ENCODE measurements around the gene U2AF2.

The U2AF2 gene

DNA sequence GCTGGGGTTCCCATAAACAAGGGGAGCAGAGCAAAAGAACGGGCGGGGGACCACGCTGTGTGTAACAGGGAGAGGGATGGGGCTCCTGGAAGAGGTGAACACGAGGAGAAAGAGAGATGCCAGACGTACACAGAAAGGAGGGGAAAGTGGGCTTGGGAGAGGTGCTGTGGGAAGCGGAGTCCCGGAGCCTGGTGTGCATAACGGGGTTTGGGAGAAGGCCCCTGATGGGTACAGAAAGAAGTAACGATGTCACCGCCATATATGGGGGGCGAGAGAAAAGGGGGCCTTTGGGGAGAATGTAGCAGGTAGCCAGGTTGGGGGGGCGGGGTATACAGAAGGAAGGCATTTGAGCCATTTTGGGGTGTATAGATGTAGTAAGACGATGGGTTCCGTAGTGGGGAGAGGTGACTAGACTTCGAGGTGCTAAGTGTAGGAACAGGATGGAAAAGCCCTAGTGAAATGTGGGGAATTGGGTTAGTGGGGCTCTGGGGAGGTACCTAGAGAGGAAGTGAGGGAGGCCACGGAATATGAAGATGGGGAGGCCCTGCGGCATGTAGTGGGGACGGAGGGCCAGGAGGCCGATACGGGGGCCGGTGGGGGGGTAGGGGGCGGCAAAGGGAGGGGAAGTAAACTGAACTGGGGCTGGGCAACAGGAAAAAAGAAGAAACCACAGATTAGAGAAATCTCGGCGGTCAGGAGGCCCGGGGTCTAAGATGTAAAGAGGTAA is 13.2 kb upstream of the U2AF2 start:
- no peak for DNase-seq
- in situ Hi-C loops (cut with MboI; ENCODE audit: low pct_unique_long_range_greater_than_20kb, low sequenced_read_pairs) = no loop called here

DNA sequence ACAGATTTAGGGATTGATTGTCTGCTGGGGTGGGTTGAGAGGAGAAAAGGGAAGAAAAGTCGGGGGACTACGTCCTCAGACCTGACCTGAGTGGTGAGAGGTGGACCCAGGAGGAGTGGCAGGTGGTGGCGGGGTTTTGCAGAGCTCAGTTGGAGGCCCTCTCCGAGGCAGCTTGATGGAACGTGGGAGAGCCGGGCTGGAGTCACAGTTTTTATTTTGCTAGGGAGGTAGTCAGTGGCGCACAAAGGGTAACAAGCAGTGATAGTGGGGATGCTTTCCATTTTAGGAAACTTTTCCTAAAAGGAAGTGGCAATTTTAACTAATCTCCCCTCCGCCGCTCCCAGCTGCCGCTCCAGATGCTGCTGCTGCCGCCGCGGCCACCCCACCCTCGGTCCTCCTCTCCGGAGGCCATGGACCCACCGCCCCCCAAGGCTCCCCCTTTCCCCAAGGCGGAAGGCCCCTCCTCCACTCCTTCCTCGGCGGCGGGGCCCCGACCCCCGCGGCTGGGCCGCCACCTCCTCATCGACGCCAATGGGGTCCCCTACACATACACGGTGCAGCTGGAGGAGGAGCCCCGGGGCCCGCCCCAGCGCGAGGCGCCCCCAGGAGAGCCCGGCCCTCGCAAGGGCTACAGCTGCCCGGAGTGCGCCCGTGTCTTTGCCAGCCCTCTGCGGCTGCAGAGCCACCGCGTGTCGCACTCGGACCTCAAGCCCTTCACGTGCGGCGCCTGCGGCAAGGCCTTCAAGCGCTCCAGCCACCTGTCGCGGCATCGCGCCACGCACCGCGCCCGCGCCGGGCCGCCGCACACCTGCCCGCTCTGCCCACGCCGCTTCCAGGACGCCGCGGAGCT is 12.5 kb upstream of the U2AF2 start:
- in situ Hi-C loops (cut with MboI; ENCODE audit: low pct_unique_long_range_greater_than_20kb, low sequenced_read_pairs) = no loop called here
- DNase-seq = no peak

DNA sequence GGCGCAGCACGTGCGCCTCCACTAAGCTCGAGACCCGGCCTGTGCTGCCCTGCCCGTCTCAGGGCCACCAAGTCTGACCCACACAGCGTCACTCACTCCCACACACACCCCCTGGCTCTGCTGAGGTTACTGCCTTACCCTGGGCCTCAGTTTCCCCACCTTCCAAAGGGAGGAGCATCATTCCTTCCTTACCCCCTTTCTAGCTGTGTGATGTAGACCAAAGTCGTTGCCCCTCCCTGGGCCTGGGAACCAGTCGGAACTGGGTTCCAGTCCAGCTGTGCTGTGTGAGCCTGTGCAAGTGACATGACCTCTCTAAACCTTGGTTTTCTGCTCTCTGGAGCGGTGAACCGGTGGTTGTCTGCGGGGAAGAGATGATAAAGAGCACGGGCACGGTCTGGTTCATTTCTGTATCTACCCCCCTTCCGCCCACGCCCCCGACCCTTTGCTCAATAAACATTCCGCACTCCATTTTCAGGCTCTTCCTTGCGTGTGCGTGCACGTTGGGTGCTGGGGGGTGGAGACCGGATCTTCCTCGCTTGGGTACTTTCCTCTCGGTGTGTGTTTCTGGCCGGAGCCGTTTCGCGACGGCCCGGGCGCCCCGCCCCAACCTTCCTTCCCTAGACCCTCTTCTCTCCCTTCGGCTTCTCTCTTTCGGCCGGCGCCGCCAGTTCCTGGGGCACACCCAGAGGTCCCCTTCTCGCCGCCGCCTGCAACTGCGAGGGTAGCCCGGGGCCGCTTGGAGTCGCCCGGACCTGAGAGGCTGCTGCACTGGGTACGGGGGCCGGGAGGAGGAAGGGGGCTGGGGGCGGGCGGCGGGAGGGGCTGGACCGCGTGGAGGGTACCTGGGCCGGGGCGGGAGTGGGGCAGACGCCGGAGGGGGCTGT is 11.6 kb upstream of the U2AF2 start, which contains the start of gene ZNF581:
TSS of gene ZNF581 (plus strand) at position 647 of the 884 bp plus-strand sequence. CDS start 923 bp downstream, outside the sequence.
- DNase-seq = peak; percentile 89
- in situ Hi-C loops (cut with MboI; ENCODE audit: low pct_unique_long_range_greater_than_20kb, low sequenced_read_pairs) = no loop called here

DNA sequence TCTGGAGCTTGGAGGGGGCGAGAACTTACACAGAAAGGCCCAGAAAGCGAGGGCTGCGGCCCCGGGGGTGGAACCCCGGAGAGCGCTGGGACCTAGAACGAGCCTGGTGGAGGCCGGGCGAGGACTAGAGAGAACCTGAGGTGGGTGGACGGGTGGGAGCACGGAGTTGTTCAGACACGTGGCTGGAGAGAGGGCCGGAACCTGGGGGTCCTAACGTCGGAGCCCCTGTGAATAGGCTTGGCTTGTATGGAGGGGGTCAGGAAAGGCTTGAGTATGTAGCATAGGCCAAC is 11.0 kb upstream of the U2AF2 start:
- in situ Hi-C loops (cut with MboI; ENCODE audit: low pct_unique_long_range_greater_than_20kb, low sequenced_read_pairs) = no loop called here
- DNase-seq = no peak

DNA sequence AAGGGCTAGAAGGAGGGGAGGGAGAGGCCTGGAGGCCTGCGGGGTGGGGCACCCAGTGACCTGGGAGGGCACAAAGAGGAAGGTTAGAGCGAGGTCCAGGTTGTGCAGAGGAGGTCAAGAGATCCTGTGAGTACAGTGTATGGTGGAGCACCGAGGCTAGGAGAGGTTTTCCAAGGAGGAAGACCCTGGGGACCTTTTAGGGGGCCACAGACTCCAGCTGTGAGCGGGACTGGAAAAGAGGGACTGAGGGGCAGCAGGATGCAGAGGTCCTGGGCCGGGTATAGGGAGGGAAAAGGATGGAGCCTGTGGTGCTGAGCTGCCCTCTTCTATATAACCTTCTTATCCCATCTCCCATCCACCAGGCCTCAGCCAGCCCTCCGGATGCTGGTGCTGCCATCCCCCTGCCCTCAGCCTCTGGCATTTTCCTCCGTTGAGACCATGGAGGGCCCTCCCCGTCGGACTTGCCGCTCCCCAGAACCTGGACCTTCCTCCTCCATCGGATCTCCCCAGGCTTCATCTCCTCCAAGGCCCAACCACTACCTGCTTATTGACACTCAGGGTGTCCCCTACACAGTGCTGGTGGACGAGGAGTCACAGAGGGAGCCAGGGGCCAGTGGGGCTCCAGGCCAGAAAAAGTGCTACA is 10.5 kb upstream of the U2AF2 start:
- in situ Hi-C loops (cut with MboI; ENCODE audit: low pct_unique_long_range_greater_than_20kb, low sequenced_read_pairs) = no loop called here
- no peak for DNase-seq

DNA sequence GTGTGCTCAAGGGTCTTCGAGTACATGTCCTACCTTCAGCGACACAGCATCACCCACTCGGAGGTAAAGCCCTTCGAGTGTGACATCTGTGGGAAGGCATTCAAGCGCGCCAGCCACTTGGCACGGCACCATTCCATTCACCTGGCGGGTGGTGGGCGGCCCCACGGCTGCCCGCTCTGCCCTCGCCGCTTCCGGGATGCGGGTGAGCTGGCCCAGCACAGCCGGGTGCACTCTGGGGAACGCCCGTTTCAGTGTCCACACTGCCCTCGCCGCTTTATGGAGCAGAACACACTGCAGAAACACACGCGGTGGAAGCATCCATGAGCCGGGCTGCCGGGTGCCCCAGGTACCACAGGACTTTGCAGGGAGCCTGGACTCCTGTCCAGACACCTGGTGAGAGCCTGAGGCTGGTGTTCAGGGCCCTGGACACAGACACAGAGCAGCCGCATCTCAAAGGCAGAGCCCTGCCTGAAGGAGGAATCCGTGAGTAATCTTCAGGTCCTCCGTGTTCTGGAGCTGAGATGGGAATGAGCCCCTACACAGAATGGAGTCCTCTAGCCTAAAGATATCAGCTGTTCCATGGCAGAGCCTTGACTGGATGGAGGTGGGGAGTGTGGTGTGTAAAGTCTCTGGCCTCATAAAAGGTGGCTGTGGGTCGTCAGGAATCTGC is 9.9 kb upstream of the U2AF2 start:
- no peak for DNase-seq
- in situ Hi-C loops (cut with MboI; ENCODE audit: low pct_unique_long_range_greater_than_20kb, low sequenced_read_pairs) = no loop called here

DNA sequence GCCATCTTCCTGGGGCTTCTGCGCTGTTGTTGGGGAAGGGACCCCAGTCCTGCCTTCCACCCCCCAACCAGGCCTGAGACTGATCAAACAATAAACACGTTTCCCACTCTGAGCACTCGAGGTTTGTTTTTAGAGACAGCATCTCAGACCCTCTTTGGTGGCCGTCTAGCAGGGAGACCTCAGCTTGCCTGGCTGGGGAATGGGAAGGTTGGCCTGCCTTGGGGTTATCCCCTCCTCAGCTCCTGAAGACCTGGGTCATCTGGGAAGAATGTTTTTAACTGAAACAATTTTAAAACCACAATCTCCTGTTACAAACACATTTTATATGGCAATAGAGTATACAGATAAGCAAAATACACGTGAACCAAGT is 9.3 kb upstream of the U2AF2 start:
- no peak for DNase-seq
- in situ Hi-C loops (cut with MboI; ENCODE audit: low pct_unique_long_range_greater_than_20kb, low sequenced_read_pairs) = no loop called here

DNA sequence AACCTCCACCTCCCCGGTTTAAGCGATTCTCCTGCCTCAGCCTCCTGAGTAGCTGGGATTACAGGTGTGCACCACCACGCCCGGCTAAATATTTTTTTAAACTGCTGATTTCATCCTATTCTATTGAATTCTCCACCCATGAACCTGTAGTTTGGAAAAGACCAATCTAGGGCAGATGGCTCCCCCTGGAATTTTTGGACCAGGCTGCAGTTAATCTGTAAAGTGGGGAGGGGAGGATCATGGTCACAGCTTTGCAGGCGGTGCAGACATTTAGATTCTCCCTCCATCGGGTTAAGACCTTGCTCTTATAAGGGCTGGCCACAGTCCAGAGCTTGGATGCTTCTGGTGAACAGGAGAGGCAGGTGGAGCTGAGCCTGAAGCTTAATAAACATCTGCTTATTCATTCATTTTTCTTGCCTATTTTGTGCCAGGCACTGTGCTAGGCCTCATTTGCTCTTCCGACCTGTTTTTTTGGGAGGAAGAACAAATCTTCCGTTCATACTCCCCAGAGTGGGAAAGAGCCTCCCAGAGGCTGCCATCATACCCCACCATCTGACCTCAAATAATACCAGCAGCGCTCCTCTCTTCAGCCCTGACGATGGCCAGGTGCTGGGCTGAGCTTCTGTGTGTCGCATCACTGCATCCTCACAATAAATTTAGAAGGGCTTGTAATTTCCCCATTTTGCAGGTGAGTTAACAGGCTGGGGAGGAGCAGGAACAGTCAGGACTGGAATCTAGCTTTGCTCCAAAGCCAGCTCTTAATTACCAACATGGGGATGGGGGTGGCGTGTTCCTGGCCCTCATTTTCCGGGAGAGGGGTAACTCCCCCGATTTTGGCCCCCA is 7.7 kb upstream of the U2AF2 start:
- DNase-seq = no peak
- in situ Hi-C loops (cut with MboI; ENCODE audit: low pct_unique_long_range_greater_than_20kb, low sequenced_read_pairs) = no loop called here

DNA sequence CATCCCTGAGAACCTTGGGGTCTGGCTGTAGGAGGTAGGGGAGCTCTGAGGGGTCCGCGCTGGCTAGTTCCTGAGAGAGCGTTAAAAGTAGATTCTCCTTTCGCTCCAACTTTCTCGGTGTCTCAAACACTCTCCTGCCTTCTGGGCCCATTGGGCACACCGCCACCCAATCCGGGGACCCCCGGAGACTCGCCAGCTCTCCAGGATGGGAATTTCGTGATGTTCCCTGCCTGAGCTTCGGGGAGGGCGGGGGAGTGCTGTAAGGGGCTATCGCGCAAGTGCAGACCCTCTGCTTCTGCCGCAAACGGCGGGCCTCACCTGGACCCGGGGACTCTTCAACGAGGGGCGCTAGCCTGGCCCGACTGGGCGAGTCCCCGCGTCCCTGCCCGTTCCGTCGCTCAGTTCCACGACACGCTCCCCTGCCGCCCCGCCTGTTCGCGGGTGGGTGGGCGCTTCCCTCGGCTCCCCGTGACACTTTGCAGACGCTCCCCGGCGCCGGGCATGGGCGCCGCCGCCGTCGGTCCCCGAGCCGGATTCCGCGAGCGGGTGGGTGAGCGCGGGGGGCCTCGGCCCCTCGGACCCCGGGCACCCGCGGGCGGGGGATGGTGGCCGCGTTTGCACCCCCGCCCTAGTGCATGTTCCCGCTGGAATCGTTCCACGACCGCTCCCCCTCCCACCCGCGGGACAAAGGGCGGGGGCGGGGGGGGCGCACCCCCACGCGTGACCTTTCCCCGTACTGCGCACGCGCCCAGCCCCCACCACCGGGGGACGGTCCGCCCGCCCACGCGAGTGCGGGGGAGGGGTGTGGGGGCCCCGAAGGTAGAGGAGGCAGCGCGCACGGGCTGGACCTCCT is 6.9 kb upstream of the U2AF2 start, which contains the start of gene CCDC106:
TSS of gene CCDC106 (plus strand) at position 481 of the 853 bp plus-strand sequence. CDS start 835 bp downstream, outside the sequence.
- peak; percentile 80 for DNase-seq
- in situ Hi-C loops (cut with MboI; ENCODE audit: low pct_unique_long_range_greater_than_20kb, low sequenced_read_pairs) = no loop called here

DNA sequence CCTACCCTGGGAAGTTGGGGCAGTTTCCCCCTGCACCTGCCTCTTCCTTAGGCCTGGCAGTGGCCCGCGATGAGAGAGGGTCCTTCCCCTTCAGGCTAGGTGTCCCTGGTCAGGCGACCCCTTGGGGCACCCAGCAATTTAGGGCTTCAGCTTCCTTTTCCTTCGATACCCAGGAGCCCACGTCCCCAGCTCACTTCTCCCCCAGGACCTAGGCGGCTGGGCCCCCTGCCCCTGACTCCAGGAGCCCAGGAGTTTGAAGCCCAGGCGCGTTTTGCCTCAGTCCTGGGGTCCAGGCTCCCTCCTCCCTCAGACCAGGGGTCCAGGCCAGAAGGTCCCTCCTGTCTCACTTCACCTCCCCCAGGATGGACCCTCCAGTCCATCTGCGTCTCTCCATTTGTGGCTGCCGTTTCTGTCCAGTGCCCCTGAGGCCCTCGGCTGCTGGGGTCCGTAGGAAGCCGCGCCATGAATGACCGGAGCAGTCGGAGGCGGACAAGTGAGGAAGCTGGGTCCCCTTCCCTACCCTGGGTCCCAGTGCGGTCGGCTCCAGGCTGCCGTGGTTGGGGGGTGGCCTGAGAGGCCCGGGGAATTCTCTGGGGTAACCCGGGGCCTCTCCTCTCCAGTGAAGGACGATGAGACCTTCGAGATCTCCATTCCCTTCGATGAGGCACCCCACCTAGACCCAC is 6.1 kb upstream of the U2AF2 start:
- in situ Hi-C loops (cut with MboI; ENCODE audit: low pct_unique_long_range_greater_than_20kb, low sequenced_read_pairs) = no loop called here
- DNase-seq = no peak

DNA sequence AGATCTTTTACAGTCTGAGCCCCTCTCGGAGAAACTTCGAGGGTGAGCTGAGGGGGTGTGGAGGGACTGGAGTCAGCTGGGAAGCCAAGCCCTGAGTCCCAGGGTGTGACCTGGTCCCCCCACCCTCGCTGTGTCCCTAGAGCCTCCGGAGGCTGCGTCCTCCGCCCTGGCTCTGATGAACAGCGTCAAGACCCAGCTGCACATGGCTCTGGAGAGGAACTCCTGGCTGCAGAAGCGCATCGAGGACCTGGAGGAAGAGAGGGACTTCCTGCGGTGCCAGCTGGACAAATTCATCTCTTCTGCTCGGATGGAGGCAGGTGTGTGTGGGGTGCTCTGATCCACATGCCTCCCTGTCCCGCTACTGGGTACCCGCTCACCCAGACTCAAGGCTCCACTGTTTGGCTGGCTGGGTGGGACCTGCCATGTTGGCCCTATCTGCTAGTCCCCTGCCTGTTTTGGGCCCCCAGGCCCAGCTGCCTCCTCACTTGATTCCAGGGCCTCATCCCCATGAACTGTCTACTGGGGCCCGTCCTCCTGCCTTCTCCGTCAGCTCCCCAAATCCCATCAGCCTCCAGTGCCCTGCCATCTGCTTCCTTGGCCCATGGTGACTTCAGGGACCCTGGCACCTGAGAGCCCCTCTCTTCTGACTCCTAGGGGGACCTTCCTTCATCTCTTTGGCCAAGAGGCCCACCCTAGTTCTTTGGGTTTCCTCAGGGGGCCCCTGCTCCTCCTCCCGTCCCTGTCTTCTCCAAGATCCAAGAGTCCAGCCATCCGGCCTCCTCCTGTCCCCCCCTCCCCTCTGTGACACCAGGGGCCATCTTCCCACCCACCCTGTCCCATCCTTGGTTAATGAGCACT is 5.3 kb upstream of the U2AF2 start:
- in situ Hi-C loops (cut with MboI; ENCODE audit: low pct_unique_long_range_greater_than_20kb, low sequenced_read_pairs) = no loop called here
- no peak for DNase-seq

DNA sequence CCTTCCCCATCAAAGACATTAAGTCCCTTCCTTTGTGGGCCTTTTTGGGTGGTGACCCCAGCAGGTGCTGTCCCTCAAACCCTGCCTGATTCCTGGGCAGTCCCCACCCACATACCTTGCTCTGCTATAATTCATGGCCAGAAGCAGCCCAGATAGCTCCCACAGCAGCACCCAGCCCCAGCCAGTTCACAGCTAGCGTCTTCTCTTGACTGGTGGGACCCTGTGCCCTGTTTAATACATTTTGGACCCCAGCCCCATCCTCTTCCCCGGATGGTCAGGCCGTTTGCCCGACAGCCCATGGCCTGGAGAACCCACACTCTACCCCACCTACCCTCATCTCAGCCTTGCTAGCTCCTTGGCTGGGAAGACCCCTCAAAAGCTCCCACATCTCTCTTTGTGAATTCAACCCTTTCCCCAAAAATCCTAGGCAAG is 4.7 kb upstream of the U2AF2 start:
- in situ Hi-C loops (cut with MboI; ENCODE audit: low pct_unique_long_range_greater_than_20kb, low sequenced_read_pairs) = no loop called here
- no peak for DNase-seq

DNA sequence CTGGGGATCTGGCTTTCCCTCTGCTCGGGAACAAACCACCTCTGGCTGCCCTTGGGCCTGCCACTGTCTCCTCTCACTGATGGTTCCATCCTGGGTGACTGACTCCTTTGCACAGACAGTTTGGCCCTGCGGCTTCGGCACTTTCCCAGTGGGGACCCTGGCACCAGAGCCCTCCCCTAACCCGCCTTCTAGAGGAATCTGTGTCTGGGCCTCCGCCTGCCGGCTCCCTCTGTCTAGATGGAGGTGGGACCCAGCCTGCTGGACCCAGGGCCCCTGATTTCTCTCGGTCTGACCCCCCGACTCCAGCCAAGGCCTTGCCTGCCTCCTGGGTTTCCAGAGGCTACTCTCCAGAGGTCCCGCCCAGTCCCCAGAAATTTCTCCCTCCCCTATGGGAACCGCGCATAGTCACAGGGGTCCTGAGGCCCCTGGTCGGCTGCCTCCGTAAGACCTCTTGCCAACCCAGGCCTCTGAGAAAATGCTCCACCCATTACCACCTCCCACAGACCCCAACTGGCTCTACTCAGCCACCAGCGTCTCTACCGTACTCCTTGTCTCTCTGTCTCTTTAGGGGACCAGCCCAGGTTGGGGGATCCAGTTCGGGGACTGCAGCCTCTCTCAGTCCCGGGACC is 4.1 kb upstream of the U2AF2 start:
- in situ Hi-C loops (cut with MboI; ENCODE audit: low pct_unique_long_range_greater_than_20kb, low sequenced_read_pairs) = no loop called here
- no peak for DNase-seq

DNA sequence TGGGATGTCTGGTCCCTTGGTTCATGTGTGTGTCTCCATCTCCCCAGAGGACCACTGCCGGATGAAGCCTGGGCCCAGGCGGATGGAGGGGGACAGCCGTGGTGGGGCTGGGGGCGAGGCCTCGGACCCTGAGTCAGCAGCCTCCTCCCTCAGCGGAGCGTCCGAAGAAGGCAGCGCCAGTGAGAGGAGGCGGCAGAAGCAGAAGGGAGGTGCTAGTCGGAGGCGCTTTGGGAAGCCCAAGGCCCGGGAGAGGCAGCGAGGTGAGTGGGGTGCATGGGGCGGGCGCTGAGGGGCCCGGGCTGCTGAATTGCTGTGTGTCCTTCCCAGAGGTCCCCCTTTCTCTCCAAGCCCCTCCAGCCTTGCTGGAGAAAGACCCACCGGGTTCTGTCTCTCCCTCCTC is 3.6 kb upstream of the U2AF2 start:
- in situ Hi-C loops (cut with MboI; ENCODE audit: low pct_unique_long_range_greater_than_20kb, low sequenced_read_pairs) = no loop called here
- no peak for DNase-seq

All from KBM-7 (cell line).